Measurements from ENCODE around the gene MEIOB.
A peak's percentile ranks its signal among the peaks of the same experiment; 100 is the strongest.

MEIOB gene

DNA sequence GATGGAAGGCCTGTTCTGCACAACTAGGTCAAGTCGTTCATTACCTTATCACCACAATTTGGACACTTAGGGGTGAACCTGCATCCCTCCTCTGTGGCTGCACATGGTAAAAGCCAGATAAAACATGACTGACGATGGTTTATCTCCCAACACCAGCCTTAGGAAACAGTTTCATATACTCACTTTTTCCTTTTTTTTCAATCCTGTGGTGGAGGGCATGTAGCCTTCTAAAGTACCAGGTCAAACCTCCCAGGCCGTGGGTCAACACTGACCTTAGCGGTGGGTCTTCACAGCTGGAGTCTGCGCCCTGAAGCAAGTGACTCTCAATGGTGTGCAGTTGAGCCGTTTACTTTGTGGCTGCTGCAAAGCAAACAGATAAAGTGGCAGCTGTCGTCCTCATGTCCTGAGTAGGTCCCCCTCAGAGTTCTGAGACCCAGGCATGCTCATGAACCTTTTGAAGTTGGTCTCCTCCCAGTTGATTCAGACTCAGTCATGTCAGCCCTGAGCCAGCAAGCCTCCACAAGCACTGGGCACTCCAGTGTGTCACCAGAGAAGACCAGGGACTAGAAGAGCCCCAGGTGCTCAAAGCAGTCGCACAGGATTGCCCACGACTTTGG, 39.0 kb downstream of the MEIOB start:
- TF ChIP-seq, protein P1, sequence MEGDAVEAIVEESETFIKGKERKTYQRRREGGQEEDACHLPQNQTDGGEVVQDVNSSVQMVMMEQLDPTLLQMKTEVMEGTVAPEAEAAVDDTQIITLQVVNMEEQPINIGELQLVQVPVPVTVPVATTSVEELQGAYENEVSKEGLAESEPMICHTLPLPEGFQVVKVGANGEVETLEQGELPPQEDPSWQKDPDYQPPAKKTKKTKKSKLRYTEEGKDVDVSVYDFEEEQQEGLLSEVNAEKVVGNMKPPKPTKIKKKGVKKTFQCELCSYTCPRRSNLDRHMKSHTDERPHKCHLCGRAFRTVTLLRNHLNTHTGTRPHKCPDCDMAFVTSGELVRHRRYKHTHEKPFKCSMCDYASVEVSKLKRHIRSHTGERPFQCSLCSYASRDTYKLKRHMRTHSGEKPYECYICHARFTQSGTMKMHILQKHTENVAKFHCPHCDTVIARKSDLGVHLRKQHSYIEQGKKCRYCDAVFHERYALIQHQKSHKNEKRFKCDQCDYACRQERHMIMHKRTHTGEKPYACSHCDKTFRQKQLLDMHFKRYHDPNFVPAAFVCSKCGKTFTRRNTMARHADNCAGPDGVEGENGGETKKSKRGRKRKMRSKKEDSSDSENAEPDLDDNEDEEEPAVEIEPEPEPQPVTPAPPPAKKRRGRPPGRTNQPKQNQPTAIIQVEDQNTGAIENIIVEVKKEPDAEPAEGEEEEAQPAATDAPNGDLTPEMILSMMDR (IDR thresholded peaks at IDR 0.05; ENCODE audit: borderline replicate concordance, control extremely low read depth, extremely low read depth, insufficient read depth, missing control alignments) = no peak
- no peak for DNase-seq (ENCODE audit: low spot score)
- in situ Hi-C loops (cut with MboI; ENCODE audit: low sequenced_read_pairs, unreplicated experiment) = no loop called here

DNA sequence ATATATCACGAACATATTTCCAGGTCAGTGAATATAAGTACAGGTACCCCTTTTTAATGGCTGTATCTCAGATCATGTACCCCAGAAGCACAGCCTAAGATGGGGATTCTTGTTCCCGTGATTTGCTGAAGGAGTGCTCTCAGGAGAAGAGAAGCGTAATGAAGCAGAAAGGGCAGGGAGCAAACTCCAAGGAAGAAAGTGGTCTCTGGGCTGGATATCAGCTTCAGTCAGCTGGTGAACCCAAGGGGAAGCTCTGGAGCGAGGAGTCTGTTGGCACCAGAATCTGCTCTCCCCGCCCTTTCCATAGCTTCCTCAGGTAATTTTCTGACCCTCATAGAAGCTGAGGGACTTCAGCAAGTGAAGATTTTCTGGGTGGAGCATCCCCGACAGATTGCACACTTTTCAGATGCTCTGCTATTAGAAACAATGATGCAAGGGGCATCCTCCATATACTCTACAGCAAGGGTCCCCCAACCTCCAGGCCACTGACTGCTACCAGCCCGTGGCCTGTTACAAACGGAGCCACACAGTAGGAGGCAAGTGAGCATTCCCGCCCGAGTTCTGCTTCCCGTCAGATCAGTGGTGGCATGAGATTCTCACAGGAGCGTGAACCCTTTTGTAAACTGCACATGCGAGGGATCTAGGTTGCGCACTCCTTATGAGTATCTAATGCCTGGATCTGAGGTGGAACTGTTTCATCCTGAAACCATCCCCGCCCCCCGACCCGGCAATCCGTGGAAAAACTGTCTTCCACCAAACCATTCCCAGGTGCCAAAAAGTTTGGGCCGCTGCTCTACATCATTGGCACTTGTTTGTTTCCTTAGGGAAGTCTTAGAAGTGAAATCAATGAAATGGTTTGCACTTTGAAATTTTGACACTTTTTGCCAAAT, 40.5 kb downstream of the MEIOB start:
- in situ Hi-C loops (cut with MboI; ENCODE audit: low sequenced_read_pairs, unreplicated experiment) = no loop called here
- no peak for DNase-seq (ENCODE audit: low spot score)
- TF ChIP-seq, protein P1 (IDR thresholded peaks at IDR 0.05; ENCODE audit: borderline replicate concordance, control extremely low read depth, extremely low read depth, insufficient read depth, missing control alignments) = no peak

DNA sequence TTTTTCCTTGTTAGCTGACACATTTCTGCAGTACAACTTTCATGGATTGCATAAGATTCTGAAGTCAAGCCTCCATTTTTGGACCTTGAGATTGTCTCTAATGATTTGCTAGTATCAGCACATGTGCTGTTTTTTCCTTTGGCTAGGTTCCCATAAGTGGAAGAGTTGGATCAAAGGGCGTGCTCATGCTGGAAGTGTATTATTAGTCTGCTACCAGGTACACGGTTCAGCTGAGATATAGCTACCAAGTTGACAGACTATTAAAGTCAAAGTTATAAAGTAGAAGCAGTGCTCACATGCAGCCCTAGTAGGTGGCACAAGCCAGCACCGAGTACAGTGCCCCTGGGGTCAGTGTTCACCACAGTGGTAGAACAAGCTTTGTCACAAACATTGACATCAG, 41.8 kb downstream of the MEIOB start:
- in situ Hi-C loops (cut with MboI; ENCODE audit: low sequenced_read_pairs, unreplicated experiment) = no loop called here
- TF ChIP-seq, protein P1 (IDR thresholded peaks at IDR 0.05; ENCODE audit: borderline replicate concordance, control extremely low read depth, extremely low read depth, insufficient read depth, missing control alignments) = no peak
- DNase-seq (ENCODE audit: low spot score) = no peak

DNA sequence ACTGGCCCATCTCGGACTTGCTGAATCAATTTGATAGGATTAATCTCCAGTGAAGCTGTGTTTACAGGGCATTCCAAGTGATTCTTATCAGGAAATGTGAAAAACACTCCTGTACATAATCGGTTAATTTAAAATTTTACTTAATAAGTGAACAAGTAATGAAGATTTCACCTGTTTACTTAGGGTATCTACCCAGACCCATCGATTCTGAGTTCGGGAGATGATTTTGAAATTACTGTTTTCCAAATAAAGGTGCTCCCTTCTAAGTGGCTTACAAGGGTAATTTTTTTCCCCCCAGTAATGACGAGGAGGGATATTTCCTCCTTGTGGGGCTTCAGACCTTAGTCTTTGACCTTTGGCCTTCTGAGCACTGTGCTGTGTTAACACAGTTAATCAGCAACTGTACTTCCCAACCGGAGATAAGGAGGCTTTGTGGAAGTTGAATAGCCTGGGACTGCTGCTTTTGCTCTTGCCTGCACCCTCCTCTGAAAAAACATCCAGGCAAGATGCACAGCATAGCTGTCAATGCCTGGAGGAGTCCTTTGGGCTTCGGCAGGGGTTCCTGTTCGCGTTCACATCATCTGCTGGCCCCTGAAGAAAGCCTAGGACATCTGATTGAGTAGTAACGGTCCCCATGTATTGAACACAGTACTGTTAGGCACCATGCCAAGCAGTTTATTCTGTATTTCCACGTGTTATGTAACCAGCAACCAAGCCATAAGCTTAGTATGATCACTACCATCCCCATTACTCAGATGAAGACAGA, 43.1 kb downstream of the MEIOB start:
- in situ Hi-C loops (cut with MboI; ENCODE audit: low sequenced_read_pairs, unreplicated experiment) = no loop called here
- DNase-seq (ENCODE audit: low spot score) = no peak
- TF ChIP-seq, protein P1 (IDR thresholded peaks at IDR 0.05; ENCODE audit: borderline replicate concordance, control extremely low read depth, extremely low read depth, insufficient read depth, missing control alignments) = no peak

DNA sequence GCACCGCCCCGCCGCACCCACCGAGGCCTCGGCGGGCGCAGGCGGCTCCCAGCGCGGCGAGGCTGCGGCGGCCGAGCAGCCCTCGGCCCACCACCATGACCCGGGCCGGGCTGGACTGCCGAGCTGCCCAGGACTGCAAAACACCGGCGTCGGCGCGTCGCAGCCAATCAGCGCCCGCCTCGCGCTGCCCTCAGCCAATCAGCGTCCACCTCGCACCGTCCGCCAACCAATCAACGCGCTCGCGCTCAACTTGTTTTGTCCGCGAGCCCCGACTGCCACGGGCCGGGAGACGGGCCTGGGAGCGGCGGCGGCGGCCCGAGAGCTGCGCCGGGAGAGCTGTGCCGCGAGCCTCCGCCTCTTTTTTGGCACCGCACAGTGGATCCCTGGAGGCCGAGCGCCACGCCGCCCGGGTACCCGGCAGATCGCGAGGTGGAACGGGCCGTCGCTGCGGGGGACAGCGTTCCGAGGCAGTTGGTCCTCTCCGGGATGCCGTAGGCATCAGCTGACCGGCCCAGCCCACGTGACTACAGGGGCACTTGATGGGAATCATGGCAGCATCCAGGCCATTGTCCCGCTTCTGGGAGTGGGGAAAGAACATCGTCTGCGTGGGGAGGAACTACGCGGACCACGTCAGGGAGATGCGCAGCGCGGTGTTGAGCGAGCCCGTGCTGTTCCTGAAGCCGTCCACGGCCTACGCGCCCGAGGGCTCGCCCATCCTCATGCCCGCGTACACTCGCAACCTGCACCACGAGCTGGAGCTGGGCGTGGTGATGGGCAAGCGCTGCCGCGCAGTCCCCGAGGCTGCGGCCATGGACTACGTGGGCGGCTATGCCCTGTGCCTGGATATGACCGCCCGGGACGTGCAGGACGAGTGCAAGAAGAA, 45.0 kb downstream of the MEIOB start, which contains the start of the genes FAHD1 and HAGH:
TSS of gene FAHD1 (plus strand) at position 516 of the 883 bp plus-strand sequence. CDS start at position 549, 33 bp downstream.
TSS of gene HAGH (minus strand) at position 135 of the 883 bp plus-strand sequence. CDS start at position 97, 38 bp downstream.
- peak; percentile 99 for DNase-seq (ENCODE audit: low spot score)
- TF ChIP-seq, protein P1 (IDR thresholded peaks at IDR 0.05; ENCODE audit: borderline replicate concordance, control extremely low read depth, extremely low read depth, insufficient read depth, missing control alignments) = no peak
- in situ Hi-C loops (cut with MboI; ENCODE audit: low sequenced_read_pairs, unreplicated experiment) = no loop called here

Data from GM13976 (cell line).